ENCODE data around the gene VSIG2.
A peak's percentile ranks its signal among the peaks of the same experiment; 100 is the strongest.

Gene VSIG2

GRCh38 chr11:124751741-124752470, at the start of gene VSIG2:
Gene VSIG2, minus strand, starts transcription at chr11:124752255. Its CDS starts 118 bp downstream, at chr11:124752137.
- Mint-ChIP-seq H3K9me3 (no peaks in the 10 kb centered on the region), H3K27me3 (ENCODE audit: low read depth) (peaks cover 12% of the 10 kb centered on the region), H3K4me3 (no peak within 1 kb of the TSS), H3K27ac (peak within 1 kb of the TSS; percentile 31), H3K4me1 (ENCODE audit: low read depth) (peaks cover 3% of the 10 kb centered on the region), H3K36me3 (ENCODE audit: low read depth) (no peaks in the 10 kb centered on the region)
- DNase-seq (ENCODE audit: low spot score), result no peak

GRCh38 chr11:124801014-124801413, 49.0 kb upstream of the VSIG2 start:
- Mint-ChIP-seq H3K27ac (peak overlapping the region; percentile 76), H3K36me3 (ENCODE audit: low read depth) (peaks cover 2% of the 10 kb centered on the region), H3K4me1 (ENCODE audit: low read depth) (peaks cover 27% of the 10 kb centered on the region), H3K9me3 (no peaks in the 10 kb centered on the region), H3K4me3 (peak overlapping the region; percentile 81), H3K27me3 (ENCODE audit: low read depth) (peaks cover 10% of the 10 kb centered on the region)
- no peak for DNase-seq (ENCODE audit: low spot score)

GRCh38 chr11:124800226-124800929, 48.3 kb upstream of the VSIG2 start, which contains the start of gene MSANTD2:
Gene MSANTD2, minus strand, starts transcription at chr11:124800406. Its CDS starts 26 bp downstream, at chr11:124800380.
- H3K4me3 Mint-ChIP-seq, result peak within 1 kb of the TSS; percentile 91
- H3K27ac Mint-ChIP-seq, result peak within 1 kb of the TSS; percentile 86
- peak; percentile 86 for DNase-seq (ENCODE audit: low spot score)
- H3K27me3 Mint-ChIP-seq (ENCODE audit: low read depth), result peaks cover 9% of the 10 kb centered on the region
- H3K9me3 Mint-ChIP-seq, result no peaks in the 10 kb centered on the region
- H3K36me3 Mint-ChIP-seq (ENCODE audit: low read depth), result peaks cover 2% of the 10 kb centered on the region
- H3K4me1 Mint-ChIP-seq (ENCODE audit: low read depth), result peaks cover 27% of the 10 kb centered on the region

GRCh38 chr11:124799348-124800225, 47.5 kb upstream of the VSIG2 start:
- peak; percentile 42 for DNase-seq (ENCODE audit: low spot score)
- Mint-ChIP-seq H3K36me3 (ENCODE audit: low read depth) (peaks cover 2% of the 10 kb centered on the region), H3K4me1 (ENCODE audit: low read depth) (peaks cover 27% of the 10 kb centered on the region), H3K27ac (peak overlapping the region; percentile 86), H3K4me3 (peak overlapping the region; percentile 91), H3K9me3 (no peaks in the 10 kb centered on the region), H3K27me3 (ENCODE audit: low read depth) (peaks cover 9% of the 10 kb centered on the region)

GRCh38 chr11:124798991-124799347, 46.9 kb upstream of the VSIG2 start:
- H3K9me3 Mint-ChIP-seq, result no peaks in the 10 kb centered on the region
- H3K27me3 Mint-ChIP-seq (ENCODE audit: low read depth), result peaks cover 9% of the 10 kb centered on the region
- peak overlapping the region; percentile 91 for H3K4me3 Mint-ChIP-seq
- H3K4me1 Mint-ChIP-seq (ENCODE audit: low read depth), result peaks cover 29% of the 10 kb centered on the region
- DNase-seq (ENCODE audit: low spot score), result no peak
- peaks cover 2% of the 10 kb centered on the region for H3K36me3 Mint-ChIP-seq (ENCODE audit: low read depth)
- peak overlapping the region; percentile 86 for H3K27ac Mint-ChIP-seq

- Mint-ChIP-seq H3K27me3 (ENCODE audit: low read depth) (peaks cover 2% of the 10 kb centered on the region), H3K27ac (no peak overlapping the region), H3K36me3 (ENCODE audit: low read depth) (peaks cover 2% of the 10 kb centered on the region), H3K4me3 (no peak overlapping the region), H3K4me1 (ENCODE audit: low read depth) (peaks cover 45% of the 10 kb centered on the region), H3K9me3 (no peaks in the 10 kb centered on the region)
- DNase-seq (ENCODE audit: low spot score), result no peak
Measured at GRCh38 chr11:124796312-124796711, 44.3 kb upstream of the VSIG2 start.

GRCh38 chr11:124793466-124794278, 41.6 kb upstream of the VSIG2 start:
- Mint-ChIP-seq H3K36me3 (ENCODE audit: low read depth) (peaks cover 2% of the 10 kb centered on the region), H3K9me3 (no peaks in the 10 kb centered on the region), H3K4me1 (ENCODE audit: low read depth) (peaks cover 32% of the 10 kb centered on the region), H3K27me3 (ENCODE audit: low read depth) (no peaks in the 10 kb centered on the region), H3K27ac (no peak overlapping the region), H3K4me3 (no peak overlapping the region)
- DNase-seq (ENCODE audit: low spot score), result no peak

- H3K27ac Mint-ChIP-seq, result no peak overlapping the region
- no peak for DNase-seq (ENCODE audit: low spot score)
- H3K9me3 Mint-ChIP-seq, result no peaks in the 10 kb centered on the region
- no peak overlapping the region for H3K4me3 Mint-ChIP-seq
- no peaks in the 10 kb centered on the region for H3K27me3 Mint-ChIP-seq (ENCODE audit: low read depth)
- no peaks in the 10 kb centered on the region for H3K36me3 Mint-ChIP-seq (ENCODE audit: low read depth)
- H3K4me1 Mint-ChIP-seq (ENCODE audit: low read depth), result peaks cover 22% of the 10 kb centered on the region
Measured at GRCh38 chr11:124791626-124792341, 39.7 kb upstream of the VSIG2 start.

GRCh38 chr11:124788521-124788920, 36.5 kb upstream of the VSIG2 start:
- Mint-ChIP-seq H3K9me3 (no peaks in the 10 kb centered on the region), H3K27ac (no peak overlapping the region), H3K36me3 (ENCODE audit: low read depth) (no peaks in the 10 kb centered on the region), H3K4me1 (ENCODE audit: low read depth) (peaks cover 17% of the 10 kb centered on the region), H3K4me3 (no peak overlapping the region), H3K27me3 (ENCODE audit: low read depth) (no peaks in the 10 kb centered on the region)
- DNase-seq (ENCODE audit: low spot score), result no peak

GRCh38 chr11:124784051-124784450, 32.0 kb upstream of the VSIG2 start:
- H3K4me1 Mint-ChIP-seq (ENCODE audit: low read depth), result no peaks in the 10 kb centered on the region
- no peak overlapping the region for H3K27ac Mint-ChIP-seq
- H3K36me3 Mint-ChIP-seq (ENCODE audit: low read depth), result no peaks in the 10 kb centered on the region
- no peak overlapping the region for H3K4me3 Mint-ChIP-seq
- no peaks in the 10 kb centered on the region for H3K9me3 Mint-ChIP-seq
- H3K27me3 Mint-ChIP-seq (ENCODE audit: low read depth), result no peaks in the 10 kb centered on the region
- DNase-seq (ENCODE audit: low spot score), result no peak

GRCh38 chr11:124783002-124783401, 30.9 kb upstream of the VSIG2 start:
- DNase-seq (ENCODE audit: low spot score), result no peak
- Mint-ChIP-seq H3K27ac (no peak overlapping the region), H3K9me3 (no peaks in the 10 kb centered on the region), H3K4me1 (ENCODE audit: low read depth) (no peaks in the 10 kb centered on the region), H3K4me3 (no peak overlapping the region), H3K36me3 (ENCODE audit: low read depth) (peaks cover 5% of the 10 kb centered on the region), H3K27me3 (ENCODE audit: low read depth) (no peaks in the 10 kb centered on the region)

- H3K36me3 Mint-ChIP-seq (ENCODE audit: low read depth), result peaks cover 15% of the 10 kb centered on the region
- H3K4me3 Mint-ChIP-seq, result no peak overlapping the region
- no peaks in the 10 kb centered on the region for H3K27me3 Mint-ChIP-seq (ENCODE audit: low read depth)
- peaks cover 11% of the 10 kb centered on the region for H3K4me1 Mint-ChIP-seq (ENCODE audit: low read depth)
- H3K27ac Mint-ChIP-seq, result no peak overlapping the region
- no peak for DNase-seq (ENCODE audit: low spot score)
- H3K9me3 Mint-ChIP-seq, result no peaks in the 10 kb centered on the region
Measured at GRCh38 chr11:124779568-124779967, 27.5 kb upstream of the VSIG2 start.

GRCh38 chr11:124778281-124778680, 26.2 kb upstream of the VSIG2 start:
- H3K27me3 Mint-ChIP-seq (ENCODE audit: low read depth), result no peaks in the 10 kb centered on the region
- H3K4me1 Mint-ChIP-seq (ENCODE audit: low read depth), result peaks cover 11% of the 10 kb centered on the region
- H3K4me3 Mint-ChIP-seq, result no peak overlapping the region
- peaks cover 15% of the 10 kb centered on the region for H3K36me3 Mint-ChIP-seq (ENCODE audit: low read depth)
- no peaks in the 10 kb centered on the region for H3K9me3 Mint-ChIP-seq
- H3K27ac Mint-ChIP-seq, result no peak overlapping the region
- DNase-seq (ENCODE audit: low spot score), result no peak

Data from T-helper 2 cell treated with Interferon-gamma antibody and Interleukin-4, amounts not matched to agents 5 μg/mL and 100 μg/mL, for 36 hours (primary cell).